Measurements from ENCODE around the gene TMEM169. TPM values are rescaled to one million over a fixed set of nuclear protein-coding genes. Genes with fewer than 3 reads are reported as not detected.

Gene TMEM169
- total and polyA plus RNA-seq, 9 of the 15 experiments (the other 6 are each of a cell fraction or from before 2014, with no cell fraction given), result 0.01 to 0.09 (median 0.04) TPM; not detected in 5

DNA sequence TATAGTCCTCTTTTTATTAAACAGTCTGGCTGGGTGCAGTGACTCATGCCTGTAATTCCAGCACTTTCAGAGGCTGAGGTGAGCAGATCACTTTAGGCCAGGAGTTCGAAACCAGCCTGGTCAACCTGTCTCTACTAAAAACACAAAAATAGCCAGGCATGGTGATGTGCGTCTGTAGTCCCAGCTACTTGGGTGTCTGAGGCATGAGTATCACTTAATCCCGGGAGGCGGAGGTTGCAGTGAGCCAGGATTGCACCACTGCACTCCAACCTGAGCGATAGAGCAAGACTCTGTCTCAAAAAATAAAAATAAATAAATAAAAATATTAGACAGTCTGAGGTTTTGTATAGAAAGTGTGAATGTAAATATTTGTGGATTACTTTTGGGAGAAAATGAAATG is 45.2 kb downstream of the TMEM169 start:
- intact Hi-C loops (cut with micrococcal nuclease) (no loop called here), in situ Hi-C loops (cut with MboI) (no loop called here)
- H3K36me3 ChIP-seq (ENCODE audit: control insufficient read depth, insufficient read depth, low read length), result peaks cover 92% of the 10 kb centered on the region
- H3K4me1 ChIP-seq (replicated peaks in 1 of 2; ENCODE audit: control insufficient read depth in 2 of 2, insufficient read depth in 2 of 2, low read length in 2 of 2), result no peaks in the 10 kb centered on the region
- BruUV-seq (replicated peaks), result no TSS peak
- no peaks in the 10 kb centered on the region; the same call in 1 of the 2 replicates for H4K20me1 ChIP-seq (replicated peaks; ENCODE audit: control insufficient read depth, insufficient read depth, low read length)
- no peak overlapping the region for H3K4me2 ChIP-seq (ENCODE audit: insufficient read depth, low read length)
- no peak overlapping the region for H3K9ac ChIP-seq (ENCODE audit: insufficient read depth in 1 of 2, low read depth in 2 of 2, low read length in 2 of 2)
- WGBS (ENCODE audit: insufficient coverage, low coverage, missing lambda C conversion rate), result 91% methylated on average over 5 of the region's 5 CpGs
- no peak overlapping the region for H3K27ac ChIP-seq (ENCODE audit: extremely low read depth, low read depth, low read length)
- POLR2A ChIA-PET, result no interaction called here
- no peak overlapping the region for H2AFZ ChIP-seq (ENCODE audit: low read depth, low read length)
- CTCF ChIA-PET (ENCODE audit: low intra/inter-chr PET ratio), result no interaction called here
- no peak overlapping the region for H3K4me3 ChIP-seq
- no peaks in the 10 kb centered on the region for H3K9me3 ChIP-seq (replicated peaks; ENCODE audit: control insufficient read depth, insufficient read depth, low read depth, low read length)
- no peak for DNase-seq (ENCODE audit: extremely low read depth in 1 of 4, low spot score in 3 of 4)
- TF ChIP-seq NFE2L1 (tag; IDR thresholded peaks at IDR 0.05; ENCODE audit: borderline replicate concordance, low read depth), result no peak
- no peak for TF ChIP-seq ZNF146 (CRISPR knock-in tag; IDR thresholded peaks at IDR 0.05; ENCODE audit: unreplicated experiment)
- TF ChIP-seq SRSF7 (optimal IDR thresholded peaks at IDR 0.05; ENCODE audit: low read depth, low read length), result no peak
- no peak for TF ChIP-seq MYC (IDR thresholded peaks at IDR 0.05; ENCODE audit: low read depth, low read length)
- no peak for TF ChIP-seq MYC (CRISPR knock-in tag; IDR thresholded peaks at IDR 0.05; ENCODE audit: borderline replicate concordance, low read depth)
- no peak for TF ChIP-seq PHB (CRISPR knock-in tag; IDR thresholded peaks at IDR 0.05)
- no peak for TF ChIP-seq ESRRA (IDR thresholded peaks at IDR 0.05; ENCODE audit: borderline replicate concordance, low read depth)
- no peak for TF ChIP-seq KDM4B (IDR thresholded peaks at IDR 0.05; ENCODE audit: borderline replicate concordance in 2 of 2, low read depth in 1 of 2)
- TF ChIP-seq HNRNPH1 (optimal IDR thresholded peaks at IDR 0.05; ENCODE audit: low read depth, low read length), result no peak
- no peak for TF ChIP-seq MCM3 (IDR thresholded peaks at IDR 0.05)
- TF ChIP-seq, protein P1, sequence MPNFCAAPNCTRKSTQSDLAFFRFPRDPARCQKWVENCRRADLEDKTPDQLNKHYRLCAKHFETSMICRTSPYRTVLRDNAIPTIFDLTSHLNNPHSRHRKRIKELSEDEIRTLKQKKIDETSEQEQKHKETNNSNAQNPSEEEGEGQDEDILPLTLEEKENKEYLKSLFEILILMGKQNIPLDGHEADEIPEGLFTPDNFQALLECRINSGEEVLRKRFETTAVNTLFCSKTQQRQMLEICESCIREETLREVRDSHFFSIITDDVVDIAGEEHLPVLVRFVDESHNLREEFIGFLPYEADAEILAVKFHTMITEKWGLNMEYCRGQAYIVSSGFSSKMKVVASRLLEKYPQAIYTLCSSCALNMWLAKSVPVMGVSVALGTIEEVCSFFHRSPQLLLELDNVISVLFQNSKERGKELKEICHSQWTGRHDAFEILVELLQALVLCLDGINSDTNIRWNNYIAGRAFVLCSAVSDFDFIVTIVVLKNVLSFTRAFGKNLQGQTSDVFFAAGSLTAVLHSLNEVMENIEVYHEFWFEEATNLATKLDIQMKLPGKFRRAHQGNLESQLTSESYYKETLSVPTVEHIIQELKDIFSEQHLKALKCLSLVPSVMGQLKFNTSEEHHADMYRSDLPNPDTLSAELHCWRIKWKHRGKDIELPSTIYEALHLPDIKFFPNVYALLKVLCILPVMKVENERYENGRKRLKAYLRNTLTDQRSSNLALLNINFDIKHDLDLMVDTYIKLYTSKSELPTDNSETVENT (CRISPR knock-in tag; IDR thresholded peaks at IDR 0.05), result no peak
- no peak for TF ChIP-seq MEF2A (IDR thresholded peaks at IDR 0.05; ENCODE audit: control insufficient read depth, low read depth, low read length)
- TF ChIP-seq, protein P2, sequence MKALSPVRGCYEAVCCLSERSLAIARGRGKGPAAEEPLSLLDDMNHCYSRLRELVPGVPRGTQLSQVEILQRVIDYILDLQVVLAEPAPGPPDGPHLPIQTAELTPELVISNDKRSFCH (CRISPR knock-in tag; IDR thresholded peaks at IDR 0.05), result no peak
- TF ChIP-seq, protein P2 (tag; IDR thresholded peaks at IDR 0.05), result no peak
- TF ChIP-seq NBN (IDR thresholded peaks at IDR 0.05; ENCODE audit: low read depth), result no peak
- no peak for TF ChIP-seq ZNF133 (CRISPR knock-in tag; IDR thresholded peaks at IDR 0.05)
- TF ChIP-seq NR2F6 (CRISPR knock-in tag; IDR thresholded peaks at IDR 0.05), result no peak
- TF ChIP-seq SMAD3 (CRISPR knock-in tag; conservative IDR thresholded peaks at IDR 0.05), result no peak
- TF ChIP-seq ZFP30 (CRISPR knock-in tag; IDR thresholded peaks at IDR 0.05; ENCODE audit: borderline replicate concordance), result no peak
- H3K79me2 ChIP-seq (ENCODE audit: control insufficient read depth, insufficient read depth, low read length), result peaks cover 5% of the 10 kb centered on the region
- ATAC-seq, result no peak
- no peaks in the 10 kb centered on the region for H3K9me1 ChIP-seq (ENCODE audit: control insufficient read depth, insufficient read depth, low read length)
- no peaks in the 10 kb centered on the region for H3K27me3 ChIP-seq (ENCODE audit: control insufficient read depth in 2 of 2, insufficient read depth in 2 of 2, low read length in 2 of 2)
- FAIRE-seq, result no peak

Measured in K562 (cell line).